OCI-LY7 (cell line): ENCODE results near the gene RAE1. TPM values are rescaled to one million over a fixed set of nuclear protein-coding genes. Genes with fewer than 3 reads are reported as not detected.

Source experiments
- BruUV-seq: library from RNA; stranded (reverse); fragments of 400-500 nt; replicated peaks from 2 replicates; lab custom pipeline; 2021; lab: Mats Ljungman, UMichigan
- CTCF ChIA-PET: fragments of 300-600 bp; sonication (Branson Sonifier 250); formaldehyde crosslinking; loops from one replicate; lab custom pipeline; 2022; ENCODE audit warnings: antibody characterized with exemption; ENCODE audit not compliant: unreplicated experiment; lab: Charles Lee
- POLR2A ChIA-PET: fragments of 300-600 bp; sonication (Branson Sonifier 250); formaldehyde crosslinking; loops from one replicate; lab custom pipeline; 2022; ENCODE audit warnings: antibody characterized with exemption; lab: Charles Lee
- DNase-seq: peaks from one replicate; pipeline ENCODE4 v3.0.0-alpha.2; 2015; ENCODE audit warnings: low spot score
- H2AFZ ChIP-seq: fragments of 200-600 bp; sonication (generic), shearing (Covaris generic); 2 replicates; pipeline ENCODE4 v1.6.1; 2014; ENCODE audit warnings: mild to moderate bottlenecking, antibody characterized with exemption, low read length, moderate library complexity
- H3K27ac ChIP-seq: fragments of 200-600 bp; sonication (generic); 2 replicates; pipeline ENCODE4 v1.5.1; 2014; ENCODE audit warnings: mixed run types, low read depth, mild to moderate bottlenecking, moderate library complexity, low read length, inconsistent platforms; ENCODE audit not compliant: poor library complexity, severe bottlenecking
- H3K36me3 ChIP-seq: fragments of 200-600 bp; sonication (generic); 2 replicates; pipeline ENCODE4 v1.6.1; 2014; ENCODE audit warnings: mild to moderate bottlenecking, antibody characterized with exemption, low read length, moderate library complexity, mixed read lengths; ENCODE audit not compliant: insufficient read depth
- H3K4me1 ChIP-seq: fragments of 200-600 bp; sonication (generic); 2 replicates; pipeline ENCODE4 v1.5.1; 2014; ENCODE audit warnings: mild to moderate bottlenecking, low read length; ENCODE audit not compliant: insufficient read depth, poor library complexity, severe bottlenecking
- H3K4me2 ChIP-seq: fragments of 200-600 bp; sonication (generic); 2 replicates; pipeline ENCODE4 v1.6.1; 2014; ENCODE audit warnings: mild to moderate bottlenecking, low read length
- H3K4me3 ChIP-seq: fragments of 200-600 bp; sonication (generic); 2 replicates; pipeline ENCODE4 v1.5.1; 2014; ENCODE audit warnings: mild to moderate bottlenecking, low read depth, low read length; ENCODE audit not compliant: poor library complexity, severe bottlenecking
- H3K79me2 ChIP-seq: fragments of 200-600 bp; sonication (generic); 2 replicates; pipeline ENCODE4 v1.6.1; 2016; ENCODE audit warnings: low read depth, mild to moderate bottlenecking, low read length, moderate library complexity, mixed read lengths; ENCODE audit not compliant: insufficient read depth
- H3K9me2 ChIP-seq: fragments of 200-600 bp; sonication (generic); 2 replicates; pipeline ENCODE4 v1.6.1; 2016; ENCODE audit warnings: mild to moderate bottlenecking, low read length, mixed read lengths; ENCODE audit not compliant: insufficient read depth
- H3K9me3 ChIP-seq: fragments of 200-600 bp; sonication (generic); 2 replicates; pipeline ENCODE4 v1.6.1; 2014; ENCODE audit warnings: mild to moderate bottlenecking, mixed run types, low read length, mixed read lengths
- H4K20me1 ChIP-seq: fragments of 200-600 bp; sonication (generic); 2 replicates; pipeline ENCODE4 v1.6.1; 2014; ENCODE audit warnings: mild to moderate bottlenecking, antibody characterized with exemption, low read length, moderate library complexity, mixed read lengths; ENCODE audit not compliant: insufficient read depth
- CTCF ChIP-seq: fragments of 200-600 bp; sonication (generic); conservative IDR thresholded peaks from 2 replicates; pipeline ENCODE4 v1.5.1; 2014; ENCODE audit warnings: mild to moderate bottlenecking, antibody characterized with exemption, low read length, moderate library complexity, mixed read lengths
- EZH2phosphoT487 ChIP-seq: fragments of 200-600 bp; sonication (generic); IDR thresholded peaks from 2 replicates; pipeline ENCODE4 v1.6.1; 2018; ENCODE audit warnings: low read depth, borderline replicate concordance, mild to moderate bottlenecking, mixed run types, antibody characterized with exemption, low read length, moderate library complexity, mixed read lengths
- intact Hi-C: fragments of 100-400 bp; cut with micrococcal nuclease; formaldehyde crosslinking; loops from one replicate; pipeline ENCODE4 v1.10.0; 2022; ENCODE audit not compliant: unreplicated experiment
- total RNA-seq, 2 experiments: library from RNA; depleted of rRNA in 1 of 2; stranded (reverse); fragments of >200 nt in 1 of 2; shearing (Covaris generic) in 1 of 2; gene quantifications; 2 replicates each; pipeline ENCODE4 v1.2.3, GENCODE V29; 2014 to 2022

The RAE1 gene
- total RNA-seq, 2 experiments from 2014 or later: 55.0 to 57.4 TPM

- Histone ChIP-seq H3K9me3 (no peaks in the 10 kb centered on the region), H3K4me1 (peaks cover 17% of the 10 kb centered on the region), H3K27ac (no peak overlapping the region), H2AFZ (no peak overlapping the region), H3K36me3 (peaks cover 96% of the 10 kb centered on the region), H3K4me2 (no peak overlapping the region), H4K20me1 (no peaks in the 10 kb centered on the region), H3K79me2 (no peaks in the 10 kb centered on the region), H3K9me2 (no peaks in the 10 kb centered on the region), H3K4me3 (no peak overlapping the region)
- TF ChIP-seq CTCF (no peak), EZH2phosphoT487 (no peak)
- CTCF ChIA-PET: no interaction called here
- POLR2A ChIA-PET: no interaction called here
- DNase-seq: no peak
- intact Hi-C loops: no loop called here
- BruUV-seq: no TSS peak
Measured at GRCh38 chr20:57377350-57377749, 26.3 kb downstream of the RAE1 start.

GRCh38 chr20:57378107-57378506 lies 27.1 kb downstream of the RAE1 start:
- ChIA-PET POLR2A (no interaction called here), CTCF (no interaction called here)
- H3K79me2 ChIP-seq: no peaks in the 10 kb centered on the region
- DNase-seq: no peak
- no peaks in the 10 kb centered on the region for H3K9me3 ChIP-seq
- H3K4me2 ChIP-seq: no peak overlapping the region
- no peak overlapping the region for H2AFZ ChIP-seq
- intact Hi-C loops: no loop called here
- peaks cover 25% of the 10 kb centered on the region for H3K4me1 ChIP-seq
- H3K9me2 ChIP-seq: no peaks in the 10 kb centered on the region
- TF ChIP-seq EZH2phosphoT487: no peak
- TF ChIP-seq CTCF: no peak
- no TSS peak for BruUV-seq
- no peaks in the 10 kb centered on the region for H4K20me1 ChIP-seq
- H3K27ac ChIP-seq: no peak overlapping the region
- H3K36me3 ChIP-seq: peaks cover 96% of the 10 kb centered on the region
- H3K4me3 ChIP-seq: no peak overlapping the region

- peaks cover 92% of the 10 kb centered on the region for H3K36me3 ChIP-seq
- no peak for DNase-seq
- no peak overlapping the region for H3K4me2 ChIP-seq
- no peaks in the 10 kb centered on the region for H4K20me1 ChIP-seq
- H3K27ac ChIP-seq: no peak overlapping the region
- peaks cover 31% of the 10 kb centered on the region for H3K4me1 ChIP-seq
- H3K79me2 ChIP-seq: no peaks in the 10 kb centered on the region
- intact Hi-C loops: no loop called here
- no peaks in the 10 kb centered on the region for H3K9me3 ChIP-seq
- no TSS peak for BruUV-seq
- no peak for TF ChIP-seq EZH2phosphoT487
- TF ChIP-seq CTCF: no peak
- ChIA-PET POLR2A (interaction anchor here (1.1 kb wide), 1 partner anchor 120 kb away, joined by 4 read pairs; no protein-coding TSS in a partner anchor), CTCF (no interaction called here)
- no peak overlapping the region for H2AFZ ChIP-seq
- H3K4me3 ChIP-seq: no peak overlapping the region
- no peaks in the 10 kb centered on the region for H3K9me2 ChIP-seq
Measured at GRCh38 chr20:57378646-57379262, 27.7 kb downstream of the RAE1 start.
